HG03060 (cell line): ENCODE data around the gene MUC7.

Experiments used
- ATAC-seq: cut with Tn5 transposase; IDR thresholded peaks from one replicate; pipeline ENCODE4 v1.9.1; 2021; ENCODE audit warnings: low read depth, moderate number of reproducible peaks; ENCODE audit not compliant: unreplicated experiment

Gene MUC7

DNA sequence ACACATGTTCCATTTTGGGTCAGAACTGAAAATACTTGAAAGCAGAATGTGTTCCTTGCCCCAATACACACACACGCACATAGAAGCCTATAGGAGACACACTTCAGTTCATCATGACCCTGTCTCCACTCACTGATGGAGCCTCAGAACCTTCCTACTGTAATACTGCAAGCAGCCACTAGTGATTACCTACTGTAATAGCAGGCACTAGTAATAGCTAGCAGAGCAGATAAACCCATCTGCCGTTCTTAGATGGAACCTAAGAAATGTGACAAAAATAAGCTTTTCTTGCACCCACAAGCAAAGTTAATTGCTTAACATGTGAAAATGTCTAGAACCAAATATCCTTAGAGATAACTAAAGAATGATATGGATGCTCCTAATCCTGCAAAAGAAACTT, 60.0 kb downstream of the MUC7 start:
- peak; percentile 82 for ATAC-seq
